ENCODE results near the gene UBE2Q1. TPM values are rescaled to one million over a fixed set of nuclear protein-coding genes. Genes with fewer than 3 reads are reported as not detected.

Gene UBE2Q1
- total and polyA plus RNA-seq, 4 donors: 8.2 to 22.0 (median 14.2) TPM

GRCh38 chr1:154553056-154554030 is 5.1 kb downstream of the UBE2Q1 start:
- no peaks in the 10 kb centered on the region for H3K27me3 ChIP-seq (ENCODE audit: control insufficient read depth in 4 of 4, insufficient read depth in 4 of 4, low read length in 3 of 4)
- peaks cover 9 to 43% (median 36%) of the 10 kb centered on the region in 4 donors for H3K4me1 ChIP-seq (ENCODE audit: control insufficient read depth in 4 of 4, insufficient read depth in 4 of 4, low read length in 3 of 4)
- H3K36me3 ChIP-seq (ENCODE audit: control insufficient read depth in 4 of 4, insufficient read depth in 3 of 4, low read depth in 1 of 4, low read length in 3 of 4): peaks cover 26 to 68% (median 55%) of the 10 kb centered on the region in 4 donors
- no peak for DNase-seq (ENCODE audit: low spot score)
- no peaks in the 10 kb centered on the region for H3K9me3 ChIP-seq (ENCODE audit: control insufficient read depth in 4 of 4, low read length in 3 of 4)
- H3K4me3 ChIP-seq (ENCODE audit: low read depth in 1 of 3, low read length in 3 of 3): no peak overlapping the region
- no peak overlapping the region for H3K9ac ChIP-seq (ENCODE audit: low read depth in 1 of 2, low read length in 2 of 2)
- no peak overlapping the region for H3K27ac ChIP-seq (ENCODE audit: low read depth in 1 of 2, low read length in 2 of 2)
- WGBS: 74% methylated on average over 12 of the region's 12 CpGs
- TF ChIP-seq RAD21 (IDR thresholded peaks at IDR 0.05): no peak
- TF ChIP-seq REST (IDR thresholded peaks at IDR 0.05): no peak
- no peak for TF ChIP-seq ZBTB33 (IDR thresholded peaks at IDR 0.05)
- TF ChIP-seq SP1 (IDR thresholded peaks at IDR 0.05): no peak
- no peak for TF ChIP-seq HNF4G (IDR thresholded peaks at IDR 0.05)
- no peak for TF ChIP-seq RXRA (IDR thresholded peaks at IDR 0.05)
- TF ChIP-seq CTCF (IDR thresholded peaks at IDR 0.05; ENCODE audit: low read depth, low read length, missing input control): no peak
- no peak for TF ChIP-seq YY1 (IDR thresholded peaks at IDR 0.05)
- no peak for TF ChIP-seq NR2F2 (IDR thresholded peaks at IDR 0.05)
- TF ChIP-seq JUND (IDR thresholded peaks at IDR 0.05): no peak
- TF ChIP-seq EGR1 (IDR thresholded peaks at IDR 0.05; ENCODE audit: low read depth in 2 of 2): no peak
- no peak for TF ChIP-seq MAX (IDR thresholded peaks at IDR 0.05)
- TF ChIP-seq TAF1 (conservative IDR thresholded peaks at IDR 0.05): no peak
- TF ChIP-seq FOXA1 (IDR thresholded peaks at IDR 0.05): no peak
- no peak for TF ChIP-seq HNF4A (conservative IDR thresholded peaks at IDR 0.05)
- no peak for TF ChIP-seq ATF3 (IDR thresholded peaks at IDR 0.05)
- no peak for TF ChIP-seq FOXA2 (IDR thresholded peaks at IDR 0.05)
- TF ChIP-seq GABPA (IDR thresholded peaks at IDR 0.05 in 1 of 2, conservative IDR thresholded peaks at IDR 0.05 in 1 of 2): no peak
